Forelimb muscle (tissue), 1 donor: ENCODE results near the gene NOL9. TPM values are rescaled to one million over a fixed set of nuclear protein-coding genes. Genes with fewer than 3 reads are reported as not detected.

Experiments used
- DNase-seq: peaks from one replicate; pipeline ENCODE4 v3.0.0-alpha.2; 2013; ENCODE audit warnings: low read depth
- polyA plus RNA-seq: library from polyadenylated mRNA; unstranded; fragments of 120-200 nt; gene quantifications from one replicate; pipeline ENCODE4 v1.2.1, GENCODE V29; 2013; ENCODE audit not compliant: insufficient read length

The NOL9 gene
- polyA plus RNA-seq, 1 donor, result 13.6 TPM

- no peak for DNase-seq
Observed at GRCh38 chr1:6590046-6590445, 35.7 kb upstream of the NOL9 start.

- DNase-seq, result no peak
Observed at GRCh38 chr1:6588893-6589520, 34.7 kb upstream of the NOL9 start.

- no peak for DNase-seq
Observed at GRCh38 chr1:6588128-6588892, 34.0 kb upstream of the NOL9 start.

GRCh38 chr1:6587261-6588005 is 33.1 kb upstream of the NOL9 start:
- no peak for DNase-seq

- no peak for DNase-seq
Observed at GRCh38 chr1:6586404-6586816, 32.1 kb upstream of the NOL9 start.

GRCh38 chr1:6585841-6586240 is 31.5 kb upstream of the NOL9 start:
- no peak for DNase-seq

GRCh38 chr1:6585081-6585722 is 30.9 kb upstream of the NOL9 start:
- no peak for DNase-seq

GRCh38 chr1:6584126-6585080 is 30.1 kb upstream of the NOL9 start:
- DNase-seq, result no peak

- DNase-seq, result no peak
Observed at GRCh38 chr1:6582370-6582769, 28.1 kb upstream of the NOL9 start.

GRCh38 chr1:6581561-6582305 is 27.4 kb upstream of the NOL9 start:
- DNase-seq, result no peak

GRCh38 chr1:6580593-6581409 is 26.5 kb upstream of the NOL9 start:
- no peak for DNase-seq

GRCh38 chr1:6580119-6580592 is 25.8 kb upstream of the NOL9 start:
- DNase-seq, result no peak

- DNase-seq, result peak; percentile 95
Observed at GRCh38 chr1:6579374-6580118, 25.2 kb upstream of the NOL9 start, which contains the start of gene ZBTB48. TSS of gene ZBTB48 (plus strand) at chr1:6579994. CDS start at chr1:6580610, 616 bp downstream.

GRCh38 chr1:6578624-6579373 is 24.5 kb upstream of the NOL9 start:
- DNase-seq, result no peak

- DNase-seq, result no peak
Observed at GRCh38 chr1:6577831-6578525, 23.7 kb upstream of the NOL9 start.

- no peak for DNase-seq
Observed at GRCh38 chr1:6574818-6575217, 20.5 kb upstream of the NOL9 start.

- DNase-seq, result no peak
Observed at GRCh38 chr1:6574025-6574620, 19.8 kb upstream of the NOL9 start.
